Neural cell (in vitro differentiated cells): ENCODE results near the gene NUB1. TPM values are rescaled to one million over a fixed set of nuclear protein-coding genes. Genes with fewer than 3 reads are reported as not detected.

ENCODE experiments used
- H2AFZ ChIP-seq: fragments of 200-600, 300-800 bp; sonication (generic), shearing (Covaris generic); 2 replicates; pipeline ENCODE4 v1.6.0; 2014; ENCODE audit warnings: low read depth, mild to moderate bottlenecking, antibody characterized with exemption, low read length, moderate library complexity
- H3F3A ChIP-seq: fragments of 200-600 bp; shearing (Covaris generic); 2 replicates; pipeline ENCODE4 v1.6.1; 2016; ENCODE audit warnings: mild to moderate bottlenecking, moderate library complexity, mixed read lengths, antibody characterized with exemption, low read length; ENCODE audit not compliant: insufficient read depth, poor library complexity, severe bottlenecking
- H3K27ac ChIP-seq: fragments of 200-600, 300-800 bp; sonication (generic), shearing (Covaris generic); 2 replicates; pipeline ENCODE4 v1.5.1; 2014; ENCODE audit warnings: mild to moderate bottlenecking, low read length, moderate library complexity
- H3K27me3 ChIP-seq: fragments of 300-800, 200-600 bp; sonication (generic), shearing (Covaris generic); 2 replicates; pipeline ENCODE4 v1.6.0; 2014; ENCODE audit warnings: mild to moderate bottlenecking, low read depth, low read length, moderate library complexity; ENCODE audit not compliant: insufficient read depth
- H3K36me3 ChIP-seq: fragments of 300-800, 200-600 bp; sonication (generic), shearing (Covaris generic); 2 replicates; pipeline ENCODE4 v1.5.1; 2014; ENCODE audit warnings: mild to moderate bottlenecking, antibody characterized with exemption, low read length, moderate library complexity; ENCODE audit not compliant: insufficient read depth
- H3K4me2 ChIP-seq: fragments of 300-800, 200-600 bp; sonication (generic), shearing (Covaris generic); 2 replicates; pipeline ENCODE4 v1.6.0; 2014; ENCODE audit warnings: mild to moderate bottlenecking, low read length
- H3K4me3 ChIP-seq: fragments of 300-800, 200-600 bp; sonication (generic), shearing (Covaris generic); 2 replicates; pipeline ENCODE4 v1.5.1; 2014; ENCODE audit warnings: mild to moderate bottlenecking, low read length, moderate library complexity
- H3K79me2 ChIP-seq: fragments of 200-600 bp; shearing (Covaris generic); replicated peaks from 2 replicates; pipeline ENCODE4 v1.6.0; 2014; ENCODE audit warnings: mild to moderate bottlenecking, low read length, moderate library complexity; ENCODE audit not compliant: insufficient read depth
- H3K9ac ChIP-seq: fragments of 300-800, 200-600 bp; sonication (generic), shearing (Covaris generic); 2 replicates; pipeline ENCODE4 v1.6.1; 2016; ENCODE audit warnings: mild to moderate bottlenecking, low read length, mixed read lengths
- H3K9me2 ChIP-seq: fragments of 200-600 bp; shearing (Covaris generic); 2 replicates; pipeline ENCODE4 v1.6.1; 2016; ENCODE audit warnings: mild to moderate bottlenecking, low read length, mixed read lengths; ENCODE audit not compliant: insufficient read depth
- H3K9me3 ChIP-seq: fragments of 200-600, 300-800 bp; sonication (generic), shearing (Covaris generic); 2 replicates; pipeline ENCODE4 v1.6.1; 2016; ENCODE audit warnings: mild to moderate bottlenecking, mixed run types, low read length, moderate library complexity, mixed read lengths
- H4K20me1 ChIP-seq: fragments of 200-600 bp; shearing (Covaris generic); 2 replicates; pipeline ENCODE4 v1.6.1; 2016; ENCODE audit warnings: mild to moderate bottlenecking, mixed run types; ENCODE audit not compliant: insufficient read depth
- CTCF ChIP-seq: fragments of 450-650 bp; IDR thresholded peaks from 2 replicates; pipeline ENCODE4 v1.5.1; 2014; ENCODE audit warnings: antibody characterized with exemption, mild to moderate bottlenecking, moderate library complexity; ENCODE audit not compliant: poor library complexity, severe bottlenecking
- EP300 ChIP-seq: fragments of 450-650 bp; conservative IDR thresholded peaks from 2 replicates; pipeline ENCODE4 v1.6.1; 2014; ENCODE audit warnings: antibody characterized with exemption, mild to moderate bottlenecking, moderate library complexity; ENCODE audit not compliant: poor library complexity, severe bottlenecking
- EZH2 ChIP-seq: fragments of 200-600, 300-800 bp; shearing (Covaris generic), sonication (generic); IDR thresholded peaks from 2 replicates; pipeline ENCODE4 v1.6.1; 2014; ENCODE audit warnings: antibody characterized with exemption, low read length, borderline replicate concordance, mild to moderate bottlenecking; ENCODE audit not compliant: insufficient read depth, poor library complexity, severe bottlenecking
- MXI1 ChIP-seq: fragments of 450-650 bp; conservative IDR thresholded peaks from 2 replicates; pipeline ENCODE4 v1.6.1; 2014; ENCODE audit warnings: antibody characterized with exemption, mild to moderate bottlenecking; ENCODE audit not compliant: poor library complexity, severe bottlenecking
- POLR2AphosphoS5 ChIP-seq: IDR thresholded peaks from 2 replicates; pipeline ENCODE4 v1.6.1; 2012
- RAD21 ChIP-seq: fragments of 450-650 bp; conservative IDR thresholded peaks from 2 replicates; pipeline ENCODE4 v1.6.1; 2014; ENCODE audit warnings: antibody characterized with exemption, mild to moderate bottlenecking, moderate library complexity
- REST ChIP-seq: IDR thresholded peaks from 2 replicates; pipeline ENCODE4 v1.6.1; 2012; ENCODE audit warnings: borderline replicate concordance
- SMC3 ChIP-seq: fragments of 450-650 bp; conservative IDR thresholded peaks from 2 replicates; pipeline ENCODE4 v1.6.1; 2014; ENCODE audit warnings: antibody characterized with exemption, mild to moderate bottlenecking, moderate library complexity; ENCODE audit not compliant: poor library complexity
- TAF1 ChIP-seq: IDR thresholded peaks from 2 replicates; pipeline ENCODE4 v1.6.1; 2012; ENCODE audit warnings: low read depth
- polyA plus RNA-seq: library from polyadenylated mRNA; depleted of rRNA; stranded (reverse); fragments of >200 nt; gene quantifications from 2 replicates; pipeline ENCODE4 v1.2.3, GENCODE V29; 2014

The NUB1 gene
- polyA plus RNA-seq, 1 donor from 2014 or later, result 48.4 TPM

GRCh38 chr7:151347200-151347599, 5.6 kb downstream of the NUB1 start:
- Histone ChIP-seq H3K9me3 (no peaks in the 10 kb centered on the region), H3K9me2 (no peaks in the 10 kb centered on the region), H3K36me3 (peaks cover 6% of the 10 kb centered on the region), H3K27ac (no peak overlapping the region), H2AFZ (no peak overlapping the region), H3K4me2 (no peak overlapping the region), H3K27me3 (no peaks in the 10 kb centered on the region), H3K79me2 (peaks cover 3% of the 10 kb centered on the region), H3F3A (no peaks in the 10 kb centered on the region), H4K20me1 (no peaks in the 10 kb centered on the region), H3K9ac (no peak overlapping the region), H3K4me3 (no peak overlapping the region)
- TF ChIP-seq TAF1 (no peak), EZH2 (no peak), RAD21 (no peak), POLR2AphosphoS5 (no peak), SMC3 (no peak), MXI1 (no peak), REST (no peak), CTCF (no peak), EP300 (no peak)

DNA sequence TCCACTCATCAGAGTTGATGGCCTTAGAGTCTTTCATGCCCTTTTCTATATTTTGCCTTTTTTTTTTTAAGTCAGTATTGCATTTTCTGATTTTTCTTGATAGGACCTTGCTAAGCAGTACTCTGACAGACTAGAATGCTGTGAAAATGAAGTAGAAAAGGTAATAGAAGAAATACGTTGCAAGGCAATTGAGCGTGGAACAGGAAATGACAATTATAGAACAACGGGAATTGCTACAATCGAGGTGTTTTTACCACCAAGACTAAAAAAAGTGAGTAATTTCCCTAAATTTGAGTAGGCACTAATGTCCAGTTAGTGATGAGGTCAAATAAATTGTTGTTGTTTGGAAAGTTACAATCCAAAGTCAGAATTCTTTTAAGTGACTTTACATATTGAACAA, 7.4 kb downstream of the NUB1 start:
- no peak overlapping the region for H3K27ac ChIP-seq
- H3K4me2 ChIP-seq, result no peak overlapping the region
- TF ChIP-seq REST, result no peak
- no peak for TF ChIP-seq RAD21
- TF ChIP-seq MXI1, result no peak
- no peak for TF ChIP-seq SMC3
- TF ChIP-seq TAF1, result no peak
- TF ChIP-seq CTCF, result no peak
- no peak for TF ChIP-seq POLR2AphosphoS5
- no peak for TF ChIP-seq EZH2
- TF ChIP-seq EP300, result no peak
- H3K27me3 ChIP-seq, result no peaks in the 10 kb centered on the region
- no peaks in the 10 kb centered on the region for H3F3A ChIP-seq
- no peak overlapping the region for H3K4me3 ChIP-seq
- no peaks in the 10 kb centered on the region for H3K79me2 ChIP-seq
- H4K20me1 ChIP-seq, result no peaks in the 10 kb centered on the region
- H3K9ac ChIP-seq, result no peak overlapping the region
- no peak overlapping the region for H2AFZ ChIP-seq
- H3K9me3 ChIP-seq, result no peaks in the 10 kb centered on the region
- H3K9me2 ChIP-seq, result no peaks in the 10 kb centered on the region
- peaks cover 6% of the 10 kb centered on the region for H3K36me3 ChIP-seq
